Measurements from ENCODE around the gene MED22.

MED22 gene

DNA sequence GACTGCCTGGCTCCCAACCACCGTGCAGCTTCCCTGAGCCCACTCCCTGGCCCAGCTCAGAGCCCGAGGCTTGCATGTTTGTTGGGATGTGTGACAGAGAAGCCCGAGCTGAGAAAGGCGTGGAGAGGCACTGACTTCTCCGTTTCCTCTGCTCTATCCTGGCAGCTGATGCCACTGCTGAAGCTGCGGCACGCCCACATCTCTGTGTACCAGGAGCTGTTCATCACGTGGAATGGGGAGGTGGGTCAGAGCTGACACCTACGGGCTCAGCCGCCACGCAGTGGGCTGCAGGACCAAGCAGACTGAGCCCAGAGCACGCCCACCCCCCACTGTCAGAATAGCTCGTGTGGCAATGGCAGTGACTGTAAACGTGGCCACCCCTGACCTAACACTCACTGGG is 37.5 kb upstream of the MED22 start:
- Histone ChIP-seq H3K18ac (ENCODE audit: low read depth in 1 of 2, low read length in 2 of 2) (no peak overlapping the region), H3K4ac (ENCODE audit: low read depth in 1 of 2, low read length in 2 of 2) (no peak overlapping the region), H2AFZ (ENCODE audit: low read depth, low read length) (no peak overlapping the region), H2BK15ac (ENCODE audit: low read depth, poor library complexity, severe bottlenecking) (no peak overlapping the region), H2BK120ac (ENCODE audit: low read depth, low read length) (no peak overlapping the region), H3K27me3 (ENCODE audit: control insufficient read depth in 1 of 2, insufficient read depth in 1 of 2, low read length in 2 of 2) (peaks cover 0 to 10% of the 10 kb centered on the region in 2 experiments), H3K23ac (ENCODE audit: low read length in 2 of 2) (no peak overlapping the region), H3K4me3 (ENCODE audit: insufficient read depth in 1 of 2, low read depth in 1 of 2, low read length in 2 of 2) (no peak overlapping the region), H3K27ac (ENCODE audit: low read length, poor library complexity, severe bottlenecking) (no peak overlapping the region), H3K79me1 (replicated peaks; ENCODE audit: low read length, poor library complexity, severe bottlenecking) (no peaks in the 10 kb centered on the region), H2BK5ac (ENCODE audit: low read depth, low read length, poor library complexity, severe bottlenecking) (no peak overlapping the region), H3K4me1 (ENCODE audit: control insufficient read depth, insufficient read depth, low read depth, low read length) (no peaks in the 10 kb centered on the region), H3K9me3 (ENCODE audit: control insufficient read depth, low read length) (no peaks in the 10 kb centered on the region), H3K9ac (ENCODE audit: low read length) (no peak overlapping the region), H3K14ac (ENCODE audit: low read length in 2 of 2) (peak overlapping the region in 1 of 2 experiments; percentile 37), H3K36me3 (ENCODE audit: control insufficient read depth in 1 of 2, insufficient read depth in 2 of 2, low read depth in 1 of 2, low read length in 2 of 2) (no peaks in the 10 kb centered on the region), H2BK12ac (ENCODE audit: low read length in 2 of 2) (no peak overlapping the region), H2AK5ac (ENCODE audit: low read length, severe bottlenecking) (no peak overlapping the region), H3K4me2 (ENCODE audit: low read length, poor library complexity, severe bottlenecking) (no peak overlapping the region), H4K8ac (ENCODE audit: low read length) (no peak overlapping the region), H4K91ac (ENCODE audit: low read length) (no peak overlapping the region)
- DNase-seq, result no peak
- 85% methylated on average over 14 of the region's 14 CpGs for WGBS

DNA sequence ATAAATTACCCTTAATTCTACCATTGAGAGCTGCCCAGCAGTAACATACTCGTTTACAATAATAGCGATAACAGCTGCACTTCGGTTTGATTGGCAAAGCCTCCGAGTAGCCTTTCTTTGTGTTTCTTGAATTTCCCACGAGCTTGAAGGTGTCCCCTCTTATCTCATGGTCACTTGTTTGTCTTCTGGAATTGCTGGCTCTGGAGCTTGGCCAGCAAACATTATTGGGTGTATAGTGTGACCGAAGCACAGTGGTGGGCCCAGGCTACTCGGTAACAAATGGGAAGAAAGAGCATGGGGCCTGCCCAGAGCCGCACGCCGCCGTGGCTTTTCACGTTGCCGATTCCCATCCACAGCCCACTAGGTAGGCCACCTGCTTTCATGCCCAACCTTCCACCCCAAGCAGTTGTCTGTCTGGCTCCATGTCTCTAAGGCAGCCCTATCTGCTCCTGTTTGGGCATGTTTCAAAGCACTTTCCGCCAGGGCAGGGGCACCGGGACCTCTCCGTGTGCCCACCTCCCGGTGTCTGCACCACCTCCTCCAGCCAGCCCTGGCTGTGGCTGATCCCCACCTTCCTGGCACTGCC is 36.9 kb upstream of the MED22 start:
- no peak overlapping the region for H2BK5ac ChIP-seq (ENCODE audit: low read depth, low read length, poor library complexity, severe bottlenecking)
- H3K9ac ChIP-seq (ENCODE audit: low read length), result no peak overlapping the region
- H3K79me1 ChIP-seq (replicated peaks; ENCODE audit: low read length, poor library complexity, severe bottlenecking), result no peaks in the 10 kb centered on the region
- H3K36me3 ChIP-seq (ENCODE audit: control insufficient read depth in 1 of 2, insufficient read depth in 2 of 2, low read depth in 1 of 2, low read length in 2 of 2), result no peaks in the 10 kb centered on the region
- no peak overlapping the region for H3K27ac ChIP-seq (ENCODE audit: low read length, poor library complexity, severe bottlenecking)
- WGBS, result 96% methylated on average over 17 of the region's 17 CpGs
- H3K4me3 ChIP-seq (ENCODE audit: insufficient read depth in 1 of 2, low read depth in 1 of 2, low read length in 2 of 2), result no peak overlapping the region
- H4K8ac ChIP-seq (ENCODE audit: low read length), result no peak overlapping the region
- no peaks in the 10 kb centered on the region for H3K4me1 ChIP-seq (ENCODE audit: control insufficient read depth, insufficient read depth, low read depth, low read length)
- no peak overlapping the region for H4K91ac ChIP-seq (ENCODE audit: low read length)
- H2BK120ac ChIP-seq (ENCODE audit: low read depth, low read length), result no peak overlapping the region
- no peak overlapping the region for H3K23ac ChIP-seq (ENCODE audit: low read length in 2 of 2)
- no peak overlapping the region for H3K4me2 ChIP-seq (ENCODE audit: low read length, poor library complexity, severe bottlenecking)
- H2AK5ac ChIP-seq (ENCODE audit: low read length, severe bottlenecking), result no peak overlapping the region
- H2BK12ac ChIP-seq (ENCODE audit: low read length in 2 of 2), result no peak overlapping the region
- no peak overlapping the region for H3K14ac ChIP-seq (ENCODE audit: low read length in 2 of 2)
- H2AFZ ChIP-seq (ENCODE audit: low read depth, low read length), result no peak overlapping the region
- peaks cover 0 to 6% of the 10 kb centered on the region in 2 experiments for H3K27me3 ChIP-seq (ENCODE audit: control insufficient read depth in 1 of 2, insufficient read depth in 1 of 2, low read length in 2 of 2)
- H3K9me3 ChIP-seq (ENCODE audit: control insufficient read depth, low read length), result no peaks in the 10 kb centered on the region
- H3K4ac ChIP-seq (ENCODE audit: low read depth in 1 of 2, low read length in 2 of 2), result no peak overlapping the region
- H2BK15ac ChIP-seq (ENCODE audit: low read depth, poor library complexity, severe bottlenecking), result no peak overlapping the region
- DNase-seq, result no peak
- H3K18ac ChIP-seq (ENCODE audit: low read depth in 1 of 2, low read length in 2 of 2), result no peak overlapping the region

DNA sequence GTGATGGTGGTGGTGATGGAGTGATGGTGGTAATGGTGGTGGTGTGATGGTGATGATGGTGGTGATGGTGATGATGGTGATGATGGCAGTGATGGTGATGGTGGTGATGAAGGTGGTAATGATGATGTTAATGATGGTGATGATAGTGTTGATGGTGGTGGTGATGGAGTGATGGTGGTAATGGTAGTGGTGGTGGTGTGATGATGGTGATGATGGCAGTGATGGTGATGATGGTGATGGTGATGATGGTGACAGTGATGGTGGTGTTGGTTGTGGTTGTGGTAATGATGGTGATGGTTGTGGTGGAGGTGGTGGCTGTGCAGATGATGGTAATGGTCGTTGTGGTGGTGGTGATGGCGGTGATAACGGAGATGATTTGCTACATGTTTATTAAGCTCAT is 35.5 kb upstream of the MED22 start:
- no peak overlapping the region for H4K8ac ChIP-seq (ENCODE audit: low read length)
- WGBS, result 89% methylated on average over 3 of the region's 3 CpGs

DNA sequence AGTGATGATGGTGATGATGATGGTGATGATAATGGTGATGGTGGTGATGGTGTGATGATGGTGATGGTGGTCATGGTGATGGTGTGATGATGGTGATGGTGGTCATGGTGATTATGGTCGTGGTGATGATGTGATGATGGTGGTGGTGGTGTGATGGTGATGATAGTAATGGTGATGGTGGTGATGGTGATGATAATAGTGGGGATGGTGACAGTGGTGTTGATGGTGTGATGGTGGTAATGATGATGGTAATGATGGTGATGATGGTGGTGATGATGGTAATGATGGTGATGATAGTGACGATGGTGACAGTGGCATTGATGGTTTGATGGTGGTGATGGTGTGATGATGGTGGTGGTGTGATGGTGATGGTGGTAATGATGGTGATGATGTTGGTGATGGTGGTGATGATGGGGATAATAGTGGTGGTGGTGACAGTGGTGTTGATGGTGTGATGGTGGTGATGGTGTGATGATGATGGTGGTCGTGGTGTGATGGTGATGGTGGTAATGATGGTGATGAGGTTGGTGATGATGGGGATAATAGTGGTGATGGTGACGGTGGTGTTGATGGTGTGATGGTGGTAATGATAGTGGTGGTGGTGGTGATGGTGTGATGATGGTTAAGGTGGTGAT is 34.7 kb upstream of the MED22 start:
- H2BK15ac ChIP-seq (ENCODE audit: low read depth, poor library complexity, severe bottlenecking), result no peak overlapping the region
- H3K9ac ChIP-seq (ENCODE audit: low read length), result no peak overlapping the region
- H2AFZ ChIP-seq (ENCODE audit: low read depth, low read length), result no peak overlapping the region
- no peaks in the 10 kb centered on the region for H3K36me3 ChIP-seq (ENCODE audit: control insufficient read depth in 1 of 2, insufficient read depth in 2 of 2, low read depth in 1 of 2, low read length in 2 of 2)
- H4K8ac ChIP-seq (ENCODE audit: low read length), result no peak overlapping the region
- H2AK5ac ChIP-seq (ENCODE audit: low read length, severe bottlenecking), result no peak overlapping the region
- H3K27me3 ChIP-seq (ENCODE audit: control insufficient read depth in 1 of 2, insufficient read depth in 1 of 2, low read length in 2 of 2), result peaks cover 0 to 1% of the 10 kb centered on the region in 2 experiments
- no peak overlapping the region for H3K23ac ChIP-seq (ENCODE audit: low read length in 2 of 2)
- DNase-seq, result no peak
- no peaks in the 10 kb centered on the region for H3K9me3 ChIP-seq (ENCODE audit: control insufficient read depth, low read length)
- no peak overlapping the region for H3K14ac ChIP-seq (ENCODE audit: low read length in 2 of 2)
- WGBS, result 91% methylated on average over 4 of the region's 4 CpGs
- no peak overlapping the region for H2BK12ac ChIP-seq (ENCODE audit: low read length in 2 of 2)
- H4K91ac ChIP-seq (ENCODE audit: low read length), result no peak overlapping the region
- no peaks in the 10 kb centered on the region for H3K79me1 ChIP-seq (replicated peaks; ENCODE audit: low read length, poor library complexity, severe bottlenecking)
- no peak overlapping the region for H2BK5ac ChIP-seq (ENCODE audit: low read depth, low read length, poor library complexity, severe bottlenecking)
- no peak overlapping the region for H2BK120ac ChIP-seq (ENCODE audit: low read depth, low read length)
- peaks cover 8% of the 10 kb centered on the region for H3K4me1 ChIP-seq (ENCODE audit: control insufficient read depth, insufficient read depth, low read depth, low read length)
- H3K4me2 ChIP-seq (ENCODE audit: low read length, poor library complexity, severe bottlenecking), result no peak overlapping the region
- no peak overlapping the region for H3K4ac ChIP-seq (ENCODE audit: low read depth in 1 of 2, low read length in 2 of 2)
- no peak overlapping the region for H3K18ac ChIP-seq (ENCODE audit: low read depth in 1 of 2, low read length in 2 of 2)
- H3K27ac ChIP-seq (ENCODE audit: low read length, poor library complexity, severe bottlenecking), result no peak overlapping the region
- no peak overlapping the region for H3K4me3 ChIP-seq (ENCODE audit: insufficient read depth in 1 of 2, low read depth in 1 of 2, low read length in 2 of 2)

More for the DNA sequence above, 35.5 kb upstream of the MED22 start:
- Histone ChIP-seq H2AK5ac (ENCODE audit: low read length, severe bottlenecking) (no peak overlapping the region), H2AFZ (ENCODE audit: low read depth, low read length) (no peak overlapping the region), H2BK12ac (ENCODE audit: low read length in 2 of 2) (no peak overlapping the region), H3K4me2 (ENCODE audit: low read length, poor library complexity, severe bottlenecking) (no peak overlapping the region), H3K18ac (ENCODE audit: low read depth in 1 of 2, low read length in 2 of 2) (no peak overlapping the region), H2BK15ac (ENCODE audit: low read depth, poor library complexity, severe bottlenecking) (no peak overlapping the region), H3K9me3 (ENCODE audit: control insufficient read depth, low read length) (no peaks in the 10 kb centered on the region), H3K9ac (ENCODE audit: low read length) (no peak overlapping the region), H3K14ac (ENCODE audit: low read length in 2 of 2) (no peak overlapping the region), H2BK5ac (ENCODE audit: low read depth, low read length, poor library complexity, severe bottlenecking) (no peak overlapping the region), H3K36me3 (ENCODE audit: control insufficient read depth in 1 of 2, insufficient read depth in 2 of 2, low read depth in 1 of 2, low read length in 2 of 2) (no peaks in the 10 kb centered on the region), H3K4me3 (ENCODE audit: insufficient read depth in 1 of 2, low read depth in 1 of 2, low read length in 2 of 2) (no peak overlapping the region), H4K91ac (ENCODE audit: low read length) (no peak overlapping the region), H3K23ac (ENCODE audit: low read length in 2 of 2) (no peak overlapping the region), H3K4me1 (ENCODE audit: control insufficient read depth, insufficient read depth, low read depth, low read length) (peaks cover 3% of the 10 kb centered on the region), H3K27ac (ENCODE audit: low read length, poor library complexity, severe bottlenecking) (no peak overlapping the region), H3K79me1 (replicated peaks; ENCODE audit: low read length, poor library complexity, severe bottlenecking) (no peaks in the 10 kb centered on the region), H3K4ac (ENCODE audit: low read depth in 1 of 2, low read length in 2 of 2) (no peak overlapping the region), H3K27me3 (ENCODE audit: control insufficient read depth in 1 of 2, insufficient read depth in 1 of 2, low read length in 2 of 2) (peaks cover 0 to 4% of the 10 kb centered on the region in 2 experiments), H2BK120ac (ENCODE audit: low read depth, low read length) (no peak overlapping the region)
- no peak for DNase-seq

All from mesenchymal stem cell (in vitro differentiated cells and primary cell).